Measurements from ENCODE around the gene PTPN21. TPM values are rescaled to one million over a fixed set of nuclear protein-coding genes. Genes with fewer than 3 reads are reported as not detected.

PTPN21 gene
- total and polyA plus RNA-seq, 2 donors (not counting 3 experiments of a cell fraction or from before 2014, with no cell fraction given), result 9.2 to 16.1 TPM

DNA sequence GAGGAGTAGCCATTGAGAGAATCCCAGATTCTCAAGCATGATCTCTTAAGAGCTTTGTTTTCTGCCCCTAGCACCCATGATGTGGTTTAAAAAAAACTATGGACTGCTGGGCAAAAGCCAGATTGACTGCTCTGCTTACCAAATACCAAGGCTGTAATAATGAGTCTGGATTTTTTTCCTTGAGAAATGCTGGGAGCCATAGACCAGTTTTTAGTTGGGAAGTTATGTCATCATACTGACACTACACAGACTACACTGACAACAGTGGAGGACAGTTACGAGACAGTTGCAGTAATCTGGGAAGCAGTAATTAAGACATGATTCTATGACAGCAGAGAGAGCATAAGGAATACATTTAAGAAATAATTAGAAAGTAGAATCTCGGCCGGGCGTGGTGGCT, 133.5 kb downstream of the PTPN21 start:
- ChIA-PET POLR2A (interaction anchor here (0.7 kb wide), 1 partner anchor 396 kb away, joined by 8 read pairs; no protein-coding TSS in a partner anchor), CTCF (no interaction called here)
- no peak overlapping the region for H3K4me3 ChIP-seq (replicated peaks in 1 of 3; ENCODE audit: insufficient read depth in 1 of 3, low read depth in 1 of 3, low read length in 3 of 3)
- H3K27me3 ChIP-seq (ENCODE audit: control insufficient read depth in 2 of 2, insufficient read depth in 2 of 2, low read length in 2 of 2), result no peaks in the 10 kb centered on the region
- no peak overlapping the region for H3K9ac ChIP-seq (replicated peaks; ENCODE audit: extremely low read depth, insufficient read depth, low read length)
- H4K20me1 ChIP-seq (replicated peaks; ENCODE audit: control insufficient read depth, extremely low read depth, insufficient read depth, low read length), result no peaks in the 10 kb centered on the region
- DNase-seq (ENCODE audit: low read depth, low spot score), result no peak
- no peak overlapping the region for H2AFZ ChIP-seq (ENCODE audit: low read depth, low read length)
- BruUV-seq (replicated peaks), result no TSS peak
- H3K9me1 ChIP-seq (replicated peaks; ENCODE audit: control insufficient read depth, extremely low read depth, insufficient read depth, low read length), result no peaks in the 10 kb centered on the region
- no peak overlapping the region for H3K27ac ChIP-seq (ENCODE audit: insufficient read depth, low read depth, low read length)
- no peaks in the 10 kb centered on the region for H3K9me3 ChIP-seq (replicated peaks; ENCODE audit: control insufficient read depth, insufficient read depth, low read length)
- peaks cover 0 to 3% of the 10 kb centered on the region in 2 experiments for H3K36me3 ChIP-seq (ENCODE audit: control insufficient read depth in 2 of 2, extremely low read depth in 1 of 2, insufficient read depth in 2 of 2, low read length in 2 of 2)
- no peak overlapping the region for H3K4me2 ChIP-seq (ENCODE audit: insufficient read depth, low read length)
- intact Hi-C loops (cut with micrococcal nuclease) (no loop called here), dilution Hi-C loops (cut with MboI; ENCODE audit: extremely low pct_ligation_motif_present, low sequenced_read_pairs) (no loop called here)
- H3K79me2 ChIP-seq (ENCODE audit: control insufficient read depth, insufficient read depth, low read length), result no peaks in the 10 kb centered on the region
- FAIRE-seq, result no peak
- no peak for TF ChIP-seq CTCF (IDR thresholded peaks at IDR 0.05; ENCODE audit: extremely low read depth in 1 of 2, insufficient read depth in 1 of 2, low read depth in 1 of 2, low read length in 2 of 2)
- TF ChIP-seq MAX (IDR thresholded peaks at IDR 0.05; ENCODE audit: insufficient read depth, insufficient read length), result no peak
- no peak for TF ChIP-seq GATA2 (IDR thresholded peaks at IDR 0.05; ENCODE audit: insufficient read depth, insufficient read length, low read depth, low read length)
- TF ChIP-seq POLR2AphosphoS5 (IDR thresholded peaks at IDR 0.05; ENCODE audit: insufficient read depth, low read depth, low read length), result no peak
- TF ChIP-seq EZH2 (IDR thresholded peaks at IDR 0.05; ENCODE audit: borderline replicate concordance, low read depth, low read length, severe bottlenecking), result no peak
- no peak for TF ChIP-seq FOS (IDR thresholded peaks at IDR 0.05; ENCODE audit: borderline replicate concordance, insufficient read depth, low read length)
- TF ChIP-seq POLR2A (IDR thresholded peaks at IDR 0.05; ENCODE audit: low read depth, low read length), result no peak
- TF ChIP-seq JUN (IDR thresholded peaks at IDR 0.05; ENCODE audit: borderline replicate concordance, insufficient read depth, insufficient read length, low read depth), result no peak
- TF ChIP-seq MYC (IDR thresholded peaks at IDR 0.05; ENCODE audit: low read depth, low read length), result no peak
- H3K4me1 ChIP-seq (ENCODE audit: control insufficient read depth, extremely low read depth, insufficient read depth, low read length), result no peaks in the 10 kb centered on the region

Measured in endothelial cell of umbilical vein (primary cell).